HG02623 (cell line): Measurements from ENCODE around the gene DOCK10.

Experiments
- ATAC-seq: cut with Tn5 transposase; IDR thresholded peaks from one replicate; pipeline ENCODE4 v1.9.1; 2021; ENCODE audit warnings: moderate library complexity; ENCODE audit not compliant: unreplicated experiment

DOCK10 gene

GRCh38 chr2:224734949-224735348 is 307.3 kb downstream of the DOCK10 start:
- no peak for ATAC-seq

- no peak for ATAC-seq
Observed at GRCh38 chr2:224731665-224732064, 310.6 kb downstream of the DOCK10 start.

- ATAC-seq, result no peak
Observed at GRCh38 chr2:224729435-224729834, 312.8 kb downstream of the DOCK10 start.

GRCh38 chr2:224724331-224724730 is 317.9 kb downstream of the DOCK10 start:
- no peak for ATAC-seq

GRCh38 chr2:224723586-224724217 is 318.6 kb downstream of the DOCK10 start:
- ATAC-seq, result peak; percentile 71

GRCh38 chr2:224722770-224723169 is 319.5 kb downstream of the DOCK10 start:
- ATAC-seq, result no peak

- no peak for ATAC-seq
Observed at GRCh38 chr2:224722250-224722649, 320.0 kb downstream of the DOCK10 start.

- ATAC-seq, result no peak
Observed at GRCh38 chr2:224716921-224717320, 325.3 kb downstream of the DOCK10 start.

GRCh38 chr2:224716201-224716600 is 326.1 kb downstream of the DOCK10 start, which contains the start of gene CCDC195:
Gene CCDC195, minus strand, starts transcription at chr2:224716365. Its CDS starts 0 bp downstream, at chr2:224716365.
- ATAC-seq, result no peak
